ENCODE results near the gene PSORS1C1.
A peak's percentile ranks its signal among the peaks of the same experiment; 100 is the strongest.

The PSORS1C1 gene

GRCh38 chr6:31094389-31094881 is 20.2 kb upstream of the PSORS1C1 start:
- DNase-seq: no peak

GRCh38 chr6:31096215-31096614 is 18.4 kb upstream of the PSORS1C1 start:
- DNase-seq: no peak

GRCh38 chr6:31096656-31097055 is 17.9 kb upstream of the PSORS1C1 start:
- no peak for DNase-seq

- no peak for DNase-seq
Measured at GRCh38 chr6:31098449-31098938, 16.1 kb upstream of the PSORS1C1 start.

GRCh38 chr6:31103136-31103535 is 11.5 kb upstream of the PSORS1C1 start:
- DNase-seq: no peak

GRCh38 chr6:31107052-31107451 is 7.5 kb upstream of the PSORS1C1 start:
- no peak for DNase-seq

- no peak for DNase-seq
Measured at GRCh38 chr6:31110825-31111582, 3.6 kb upstream of the PSORS1C1 start.

GRCh38 chr6:31111712-31112111 is 2.9 kb upstream of the PSORS1C1 start:
- no peak for DNase-seq

- no peak for DNase-seq
Measured at GRCh38 chr6:31112478-31112877, 2.1 kb upstream of the PSORS1C1 start, which contains the start of gene C6orf15. TSS of gene C6orf15 (minus strand) at chr6:31112575. CDS start at chr6:31112555, 20 bp downstream.

GRCh38 chr6:31113861-31114540 is 599 bp upstream of the PSORS1C1 start:
- no peak for DNase-seq

- peak in 2 of 56 donors; percentile 21 to 26 for DNase-seq
Measured at GRCh38 chr6:31114970-31115849, 610 bp downstream of the PSORS1C1 start.

GRCh38 chr6:31115941-31116560 is 1.5 kb downstream of the PSORS1C1 start:
- DNase-seq: no peak

GRCh38 chr6:31116661-31117385 is 2.2 kb downstream of the PSORS1C1 start:
- DNase-seq: no peak

- DNase-seq: no peak
Measured at GRCh38 chr6:31118178-31118577, 3.6 kb downstream of the PSORS1C1 start.

GRCh38 chr6:31120151-31120915 is 5.7 kb downstream of the PSORS1C1 start, which contains the start of gene CDSN:
TSS of gene CDSN (minus strand) at chr6:31120446. CDS start at chr6:31120419, 27 bp downstream.
- no peak for DNase-seq

GRCh38 chr6:31121131-31121790 is 6.7 kb downstream of the PSORS1C1 start:
- no peak for DNase-seq

- DNase-seq: peak in 37 of 56 donors; percentile 1 to 61 (median 19)
Measured at GRCh38 chr6:31122791-31123706, 8.4 kb downstream of the PSORS1C1 start.

GRCh38 chr6:31125162-31125561 is 10.6 kb downstream of the PSORS1C1 start:
- no peak for DNase-seq
